Esophagus muscularis mucosa (tissue), 3 donors: Measurements from ENCODE around the gene SYCP1.

Experiments used
- POLR2AphosphoS5 ChIP-seq, 2 donors: sonication (generic); formaldehyde crosslinking; IDR thresholded peaks; one replicate each; pipeline ENCODE4 v1.6.1; 2017; ENCODE audit warnings: antibody characterized with exemption in 2 of 2
- TF ChIP-seq, protein P1 (sequence below), 3 experiments: fragments of 200-600 bp in 2 of 3; fragments of 450-650 bp in 1 of 3; sonication (generic) in 2 of 3; IDR thresholded peaks; one replicate each; pipeline ENCODE4 v1.5.1; 2017 to 2019; ENCODE audit warnings: antibody characterized with exemption in 3 of 3, mild to moderate bottlenecking in 2 of 3, moderate library complexity in 1 of 3

DNA sequence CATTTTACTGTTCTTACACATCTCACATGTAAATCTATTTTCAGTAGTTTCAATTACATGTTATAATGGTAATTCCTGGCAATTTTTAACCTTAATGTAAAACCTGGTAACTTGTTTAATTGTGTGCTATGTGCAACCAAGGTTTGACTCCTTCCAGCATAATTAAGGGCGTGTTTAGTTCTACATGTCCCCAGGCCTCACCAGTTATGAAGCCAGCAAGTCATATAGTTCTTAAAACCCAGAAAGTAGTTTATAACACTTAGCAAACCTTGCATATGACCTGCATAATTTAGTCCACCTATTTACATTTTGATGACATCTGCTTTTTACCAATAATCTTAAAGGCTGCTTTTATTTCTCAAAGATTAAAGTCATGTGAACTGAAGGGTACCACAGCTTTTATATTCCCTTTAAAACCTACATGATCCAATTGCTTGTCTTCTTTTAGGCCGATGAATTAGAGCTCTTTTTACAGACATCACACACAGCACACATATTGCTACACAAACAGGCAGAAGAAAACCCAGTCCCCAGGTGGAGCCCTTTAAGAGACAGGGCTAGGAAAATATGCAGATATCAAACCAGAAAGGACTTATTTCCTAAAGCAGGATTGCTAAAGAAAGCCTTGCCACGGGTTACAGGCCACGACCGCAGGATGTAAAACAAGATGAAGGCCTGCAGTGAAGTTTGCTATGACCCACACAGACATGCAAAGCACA, 23.2 kb upstream of the SYCP1 start:
- TF ChIP-seq, protein P1, sequence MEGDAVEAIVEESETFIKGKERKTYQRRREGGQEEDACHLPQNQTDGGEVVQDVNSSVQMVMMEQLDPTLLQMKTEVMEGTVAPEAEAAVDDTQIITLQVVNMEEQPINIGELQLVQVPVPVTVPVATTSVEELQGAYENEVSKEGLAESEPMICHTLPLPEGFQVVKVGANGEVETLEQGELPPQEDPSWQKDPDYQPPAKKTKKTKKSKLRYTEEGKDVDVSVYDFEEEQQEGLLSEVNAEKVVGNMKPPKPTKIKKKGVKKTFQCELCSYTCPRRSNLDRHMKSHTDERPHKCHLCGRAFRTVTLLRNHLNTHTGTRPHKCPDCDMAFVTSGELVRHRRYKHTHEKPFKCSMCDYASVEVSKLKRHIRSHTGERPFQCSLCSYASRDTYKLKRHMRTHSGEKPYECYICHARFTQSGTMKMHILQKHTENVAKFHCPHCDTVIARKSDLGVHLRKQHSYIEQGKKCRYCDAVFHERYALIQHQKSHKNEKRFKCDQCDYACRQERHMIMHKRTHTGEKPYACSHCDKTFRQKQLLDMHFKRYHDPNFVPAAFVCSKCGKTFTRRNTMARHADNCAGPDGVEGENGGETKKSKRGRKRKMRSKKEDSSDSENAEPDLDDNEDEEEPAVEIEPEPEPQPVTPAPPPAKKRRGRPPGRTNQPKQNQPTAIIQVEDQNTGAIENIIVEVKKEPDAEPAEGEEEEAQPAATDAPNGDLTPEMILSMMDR (IDR thresholded peaks at IDR 0.05), result no peak
- no peak for TF ChIP-seq POLR2AphosphoS5 (IDR thresholded peaks at IDR 0.05)
